HG03558 (cell line): ENCODE data around the gene FSTL4.
"Not testable (repeated sequence)": the region's sequence is repeated elsewhere in the genome, so short reads cannot be mapped to it uniquely, and the experiment has no call there.

Experiments
- ATAC-seq: cut with Tn5 transposase; IDR thresholded peaks from one replicate; pipeline ENCODE4 v1.9.1; 2021; ENCODE audit warnings: moderate number of reproducible peaks; ENCODE audit not compliant: unreplicated experiment; ENCODE audit errors: extremely low read depth

The FSTL4 gene

GRCh38 chr5:133562554-133562953 lies 49.8 kb downstream of the FSTL4 start:
- no peak for ATAC-seq

- no peak for ATAC-seq
Measured at GRCh38 chr5:133559960-133560359, 52.4 kb downstream of the FSTL4 start.

- no peak for ATAC-seq
Measured at GRCh38 chr5:133556551-133556950, 55.8 kb downstream of the FSTL4 start.

DNA sequence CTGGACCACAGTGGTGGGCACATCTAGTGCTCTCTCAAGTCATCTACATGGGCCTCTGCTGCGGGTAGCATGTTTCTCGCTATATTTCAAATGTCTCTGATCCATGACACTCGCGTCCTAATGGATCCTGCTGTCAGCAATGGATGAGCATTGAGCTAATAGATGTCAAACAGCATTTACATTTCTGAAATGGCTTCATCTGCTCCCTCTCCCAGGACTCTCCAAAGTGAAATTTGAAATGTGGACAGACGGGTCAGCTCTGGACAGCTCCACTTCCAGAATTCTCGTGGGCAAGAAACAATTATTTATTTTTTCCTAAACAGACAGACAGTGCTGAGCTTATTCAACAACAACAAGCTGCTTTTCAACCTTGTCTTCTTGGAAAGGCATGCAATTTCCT lies 58.1 kb downstream of the FSTL4 start:
- ATAC-seq: no peak

- no peak for ATAC-seq
Measured at GRCh38 chr5:133552925-133553525, 59.3 kb downstream of the FSTL4 start.

DNA sequence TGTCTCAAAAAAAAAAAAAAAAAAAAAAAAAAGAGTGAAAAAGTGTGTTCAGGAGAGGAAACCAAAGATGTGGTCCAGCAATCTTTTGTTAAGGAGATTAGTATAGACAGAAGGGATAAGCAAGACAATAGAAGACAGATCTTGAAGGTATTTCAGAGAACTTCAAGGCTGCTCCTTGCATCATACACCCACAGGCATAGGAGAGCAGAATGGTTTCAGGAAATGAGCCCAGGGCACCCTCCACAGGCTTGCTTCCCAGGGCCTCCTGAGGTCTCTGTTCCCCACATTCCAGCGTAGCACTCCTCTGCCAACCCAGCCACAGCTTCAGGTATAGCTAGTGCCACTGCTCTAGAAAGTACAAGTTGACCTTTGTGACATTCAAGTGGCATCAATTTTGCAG lies 65.8 kb downstream of the FSTL4 start:
- no peak for ATAC-seq

DNA sequence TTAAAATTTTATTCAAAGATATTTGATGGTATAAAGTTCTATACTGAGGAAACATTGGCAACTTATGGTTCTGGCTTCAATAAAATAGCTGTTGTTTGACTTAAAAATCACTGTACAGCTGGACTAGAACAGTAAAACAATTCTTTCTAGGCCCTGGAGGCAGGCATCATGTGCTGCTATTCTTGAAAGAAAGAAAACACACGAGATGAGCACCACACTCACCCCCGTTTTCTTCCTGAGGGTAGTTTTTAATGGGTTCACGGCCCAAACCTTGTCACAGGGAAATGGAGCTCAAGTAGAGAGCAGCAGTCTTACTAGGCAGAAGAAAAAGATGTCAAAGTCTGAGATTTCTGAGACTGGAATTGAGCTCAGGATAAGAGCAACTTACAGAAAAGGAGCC lies 68.0 kb downstream of the FSTL4 start:
- no peak for ATAC-seq

DNA sequence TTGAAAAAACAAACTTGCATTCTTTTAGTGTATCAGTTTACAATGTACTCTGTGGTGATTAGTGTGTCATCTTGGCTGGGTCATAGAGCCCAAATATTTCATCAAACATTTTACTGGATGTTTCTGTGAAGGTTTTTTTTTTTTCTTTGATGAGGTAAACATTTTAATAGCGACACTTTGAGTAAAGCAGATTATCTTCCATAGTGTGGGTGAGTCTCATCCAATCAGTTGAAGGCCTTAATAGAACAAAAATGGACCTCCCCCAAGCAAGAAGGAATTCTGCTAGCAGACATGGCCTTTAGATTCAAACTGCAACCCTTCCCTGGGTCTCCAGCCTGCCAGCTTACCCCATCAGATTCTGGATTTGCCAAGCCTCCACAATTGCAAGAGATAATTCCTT lies 72.5 kb downstream of the FSTL4 start:
- ATAC-seq: no peak

DNA sequence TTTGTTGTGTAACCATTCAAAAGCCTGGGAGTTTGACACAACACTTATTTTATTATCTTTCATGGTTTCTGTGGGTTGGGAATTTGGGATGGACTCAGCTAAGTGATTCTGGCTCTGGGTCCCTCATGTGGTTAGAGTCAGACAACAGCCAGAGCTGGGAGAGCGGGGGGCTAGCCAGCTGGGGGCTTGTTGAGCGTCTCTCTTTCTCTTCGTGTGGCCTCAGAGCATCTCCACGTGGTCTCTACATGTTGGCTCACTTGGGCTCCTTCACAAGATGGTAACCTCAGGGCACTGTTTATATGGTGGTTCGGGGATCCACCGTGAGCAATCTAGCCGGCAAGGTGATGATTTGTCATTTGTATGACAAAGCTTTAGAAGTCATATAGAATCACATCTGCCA lies 73.6 kb downstream of the FSTL4 start:
- no peak for ATAC-seq

GRCh38 chr5:133535241-133535929 lies 77.0 kb downstream of the FSTL4 start:
- not testable (repeated sequence) for ATAC-seq

DNA sequence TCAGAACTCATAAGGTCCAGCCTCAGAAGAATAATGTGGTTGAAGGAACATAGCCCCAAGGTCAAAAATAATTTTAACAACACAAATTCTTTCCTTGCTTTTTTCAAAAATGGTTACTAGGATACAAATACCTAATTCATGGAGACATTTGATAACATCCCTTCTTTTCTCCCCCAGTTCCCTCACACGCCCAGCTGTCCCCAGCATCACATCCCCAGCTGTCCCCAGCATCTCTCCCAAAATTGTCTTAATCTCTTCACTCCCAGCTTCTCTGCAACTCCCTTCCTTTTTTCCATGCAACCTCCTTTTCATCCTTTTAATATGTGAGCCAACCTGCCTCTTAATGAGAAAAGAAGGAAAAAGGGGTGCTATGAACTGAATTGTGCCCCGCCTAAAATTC lies 77.8 kb downstream of the FSTL4 start:
- ATAC-seq: no peak

DNA sequence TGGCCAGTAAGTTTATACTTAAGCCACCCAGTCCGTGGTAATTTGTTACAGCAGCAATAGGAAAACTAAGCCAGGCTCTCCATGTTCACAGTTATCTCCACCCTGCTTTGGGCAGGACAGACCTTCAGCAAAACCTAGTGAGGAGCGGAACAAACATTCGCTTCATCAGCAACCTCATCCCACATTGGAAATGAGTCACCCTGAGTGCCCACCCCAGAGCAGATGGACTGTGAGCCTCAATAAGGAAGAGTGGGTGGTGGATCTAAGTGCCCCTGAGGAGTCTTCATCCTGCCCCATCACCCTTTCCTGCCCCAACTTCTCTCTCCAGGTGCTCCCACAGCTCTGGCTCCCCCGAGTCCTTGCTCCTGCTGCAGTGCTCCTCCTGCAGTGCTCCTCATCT lies 78.8 kb downstream of the FSTL4 start:
- ATAC-seq: no peak

DNA sequence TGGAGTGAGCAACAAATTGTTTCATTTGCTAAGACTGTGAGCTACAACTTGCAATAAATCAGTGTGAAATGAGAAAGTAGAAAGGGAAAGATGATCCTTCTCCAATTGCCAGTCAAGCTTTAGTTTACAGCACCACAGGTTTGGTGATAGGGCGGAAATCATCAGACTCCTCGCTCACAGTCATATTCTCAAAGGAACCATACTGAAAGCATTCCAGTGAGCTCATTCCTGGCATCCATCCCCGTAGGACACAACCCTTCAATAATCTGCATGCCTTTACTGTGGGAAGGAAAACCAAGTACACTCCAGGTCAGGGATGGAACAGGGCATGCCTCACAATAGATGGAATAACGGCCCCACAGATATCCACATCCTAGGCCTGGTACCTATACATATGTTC lies 80.7 kb downstream of the FSTL4 start:
- no peak for ATAC-seq

DNA sequence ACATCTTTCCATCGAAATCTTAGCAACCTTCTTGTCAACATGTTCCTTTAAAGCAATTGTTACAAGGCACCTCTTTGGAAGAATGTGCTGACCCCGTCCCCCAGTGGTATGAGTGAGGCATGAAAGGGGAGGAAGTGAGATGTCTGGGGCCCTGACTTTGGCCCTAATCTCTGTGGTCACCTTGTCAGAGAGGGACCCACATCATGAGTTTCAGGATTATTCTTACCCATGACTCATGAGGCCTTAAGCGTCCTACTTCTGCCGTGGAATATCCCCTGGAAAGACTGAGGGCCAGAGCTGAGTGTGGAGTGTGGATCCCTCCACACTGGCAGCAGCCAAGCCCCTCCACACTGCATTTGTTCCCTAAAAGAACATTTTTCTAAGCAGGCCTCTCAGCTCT lies 81.2 kb downstream of the FSTL4 start:
- ATAC-seq: no peak

- no peak for ATAC-seq
Measured at GRCh38 chr5:133530270-133530669, 82.1 kb downstream of the FSTL4 start.

- ATAC-seq: no peak
Measured at GRCh38 chr5:133528841-133529240, 83.5 kb downstream of the FSTL4 start.

GRCh38 chr5:133527311-133527710 lies 85.0 kb downstream of the FSTL4 start:
- no peak for ATAC-seq

GRCh38 chr5:133526368-133526767 lies 86.0 kb downstream of the FSTL4 start:
- no peak for ATAC-seq

DNA sequence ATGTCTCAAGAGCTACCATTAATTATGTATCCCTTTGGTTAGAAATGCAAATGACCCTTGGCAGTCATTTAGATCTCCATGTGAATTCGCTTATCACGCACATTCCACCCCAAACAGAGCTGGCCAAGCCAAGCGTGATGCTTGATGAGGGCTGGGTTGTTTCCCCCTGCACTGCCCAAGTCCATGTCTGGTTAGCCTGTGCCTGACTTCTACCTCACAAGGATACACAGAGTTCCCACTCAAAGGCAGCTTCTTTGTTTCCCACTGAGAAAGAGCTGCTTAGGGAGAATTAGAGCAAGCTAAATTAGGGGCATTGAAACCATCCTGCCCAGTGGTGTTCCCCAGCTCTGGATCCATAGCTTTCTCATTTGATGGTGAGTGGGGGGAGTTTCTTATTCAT lies 87.2 kb downstream of the FSTL4 start:
- ATAC-seq: no peak

GRCh38 chr5:133524666-133525065 lies 87.7 kb downstream of the FSTL4 start:
- ATAC-seq: no peak

DNA sequence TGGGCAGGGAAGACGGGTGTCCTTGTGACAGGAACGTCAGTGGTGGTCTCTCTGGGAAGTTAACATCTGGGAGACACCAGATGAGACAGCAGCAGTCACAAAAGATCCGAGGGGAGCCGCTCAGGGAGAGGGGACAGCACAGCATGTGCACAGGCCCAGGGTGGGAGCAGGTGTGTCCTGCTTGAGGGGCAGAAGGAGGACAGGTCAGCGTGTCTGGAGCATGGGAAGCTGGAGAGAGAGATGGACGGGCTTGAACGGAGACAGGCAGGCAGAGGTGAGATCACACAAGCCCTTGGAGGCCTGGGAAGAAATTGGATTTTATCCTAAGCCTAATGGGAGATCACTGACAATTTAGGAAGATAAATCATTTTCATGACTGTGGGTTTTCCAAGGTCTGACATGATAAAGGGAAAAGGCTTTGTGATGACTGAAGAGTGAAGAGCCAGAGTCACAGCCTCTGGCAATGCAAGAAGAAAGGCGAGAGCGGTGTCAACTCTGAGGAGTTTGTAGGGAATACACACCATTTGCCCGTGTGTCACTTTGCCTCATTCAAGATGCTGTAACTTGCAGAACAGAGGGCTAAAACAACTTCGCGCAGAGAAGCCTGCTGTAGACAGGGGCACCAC lies 88.3 kb downstream of the FSTL4 start:
- ATAC-seq: no peak
